ENCODE measurements around the gene OR9A2.

GRCh38 chr7:143013893-143014292 is 13.0 kb downstream of the OR9A2 start:
- TF ChIP-seq, protein P1, sequence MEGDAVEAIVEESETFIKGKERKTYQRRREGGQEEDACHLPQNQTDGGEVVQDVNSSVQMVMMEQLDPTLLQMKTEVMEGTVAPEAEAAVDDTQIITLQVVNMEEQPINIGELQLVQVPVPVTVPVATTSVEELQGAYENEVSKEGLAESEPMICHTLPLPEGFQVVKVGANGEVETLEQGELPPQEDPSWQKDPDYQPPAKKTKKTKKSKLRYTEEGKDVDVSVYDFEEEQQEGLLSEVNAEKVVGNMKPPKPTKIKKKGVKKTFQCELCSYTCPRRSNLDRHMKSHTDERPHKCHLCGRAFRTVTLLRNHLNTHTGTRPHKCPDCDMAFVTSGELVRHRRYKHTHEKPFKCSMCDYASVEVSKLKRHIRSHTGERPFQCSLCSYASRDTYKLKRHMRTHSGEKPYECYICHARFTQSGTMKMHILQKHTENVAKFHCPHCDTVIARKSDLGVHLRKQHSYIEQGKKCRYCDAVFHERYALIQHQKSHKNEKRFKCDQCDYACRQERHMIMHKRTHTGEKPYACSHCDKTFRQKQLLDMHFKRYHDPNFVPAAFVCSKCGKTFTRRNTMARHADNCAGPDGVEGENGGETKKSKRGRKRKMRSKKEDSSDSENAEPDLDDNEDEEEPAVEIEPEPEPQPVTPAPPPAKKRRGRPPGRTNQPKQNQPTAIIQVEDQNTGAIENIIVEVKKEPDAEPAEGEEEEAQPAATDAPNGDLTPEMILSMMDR (conservative IDR thresholded peaks at IDR 0.05): no peak
- TF ChIP-seq EZH2 (IDR thresholded peaks at IDR 0.05; ENCODE audit: low read depth): no peak
